Measurements from ENCODE around the gene ITGB8.

- TF ChIP-seq GATA2 (IDR thresholded peaks at IDR 0.05; ENCODE audit: low read depth, low read length) (no peak), GATA3 (IDR thresholded peaks at IDR 0.05; ENCODE audit: low read depth, low read length) (no peak)
Measured at GRCh38 chr7:20381406-20382034, 50.8 kb downstream of the ITGB8 start.

Data from SH-SY5Y (cell line).